ENCODE measurements around the gene VSTM4.

The VSTM4 gene

DNA sequence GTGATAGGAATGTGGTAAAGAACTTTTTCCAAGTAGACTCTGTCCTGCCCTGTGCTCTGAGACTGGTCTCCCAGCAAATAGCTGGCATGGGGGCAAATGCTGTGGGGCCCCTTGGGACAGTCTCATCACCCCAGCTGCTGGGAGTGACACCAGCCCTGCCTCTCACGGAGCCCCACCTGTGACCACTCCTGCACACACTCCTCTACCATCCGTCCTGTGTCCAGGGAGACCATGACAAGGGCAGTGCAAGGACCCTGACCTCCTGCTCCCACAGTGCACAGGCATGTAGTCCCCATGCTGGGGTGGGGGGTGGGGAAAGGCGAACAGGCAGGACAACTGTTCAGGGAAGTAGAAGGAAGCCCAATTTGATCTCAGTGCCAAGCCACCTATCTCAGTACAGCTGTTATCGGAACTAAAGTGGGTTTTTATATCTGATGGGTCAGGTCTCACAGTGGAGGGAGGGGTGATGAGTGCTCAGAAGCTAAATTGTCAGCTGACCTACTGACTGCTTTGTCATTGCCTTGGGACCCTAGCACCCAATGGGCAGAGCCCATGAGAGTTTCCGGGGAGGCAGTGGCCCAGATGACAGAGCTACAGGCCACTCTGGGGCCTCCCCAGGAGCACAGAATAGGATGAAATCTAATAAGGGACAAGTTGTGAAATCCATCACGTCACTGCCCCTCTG is 24.5 kb downstream of the VSTM4 start:
- DNase-seq, result no peak

DNA sequence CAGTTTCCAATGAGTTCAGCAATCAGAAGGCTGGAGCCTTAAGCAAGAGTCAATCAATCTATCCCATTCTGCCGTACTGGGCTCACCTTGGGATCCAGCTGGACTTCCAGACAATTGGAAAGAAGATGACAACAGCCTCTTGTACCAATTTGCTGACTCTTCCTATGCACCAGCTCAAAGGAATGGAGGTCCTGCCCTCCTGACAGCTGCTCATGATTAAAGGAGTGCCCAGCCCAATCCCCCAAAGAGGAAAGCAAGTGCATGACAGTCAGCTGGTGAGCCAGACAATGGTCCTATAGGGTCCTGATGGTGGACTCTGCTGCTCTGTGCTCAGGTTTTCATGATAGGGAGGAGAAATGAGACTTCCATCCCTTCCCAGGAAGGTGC is 25.1 kb downstream of the VSTM4 start:
- no peak for DNase-seq

DNA sequence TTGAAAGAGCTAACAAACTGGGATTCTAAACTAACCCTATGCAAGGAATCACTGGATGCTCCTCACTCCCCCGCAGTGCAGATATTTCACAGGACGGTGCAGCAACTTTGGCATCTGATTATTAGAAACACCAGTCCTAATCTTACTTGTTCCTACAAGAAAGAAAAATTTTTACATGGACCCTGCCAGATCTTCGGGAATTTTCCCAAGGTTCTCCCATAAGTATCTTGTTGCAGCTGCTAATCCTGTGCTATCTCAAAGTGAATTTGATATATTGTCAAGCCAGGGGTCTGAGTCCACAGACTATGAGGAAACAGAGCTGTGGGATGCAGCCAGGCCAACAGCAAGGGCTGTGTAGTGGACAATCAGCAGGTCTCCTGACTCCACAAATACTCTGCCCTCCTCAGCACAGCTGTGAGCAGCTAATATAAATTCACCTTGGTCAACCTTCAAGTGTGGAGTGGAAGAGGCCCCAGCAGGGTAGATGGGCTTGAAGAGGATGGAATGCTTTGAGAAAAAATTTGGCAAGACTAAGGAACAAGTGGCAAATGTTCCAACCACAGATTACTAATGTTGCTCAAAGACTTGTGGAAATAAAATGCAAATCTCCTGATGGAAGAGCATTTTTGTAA is 25.6 kb downstream of the VSTM4 start:
- no peak for DNase-seq

DNA sequence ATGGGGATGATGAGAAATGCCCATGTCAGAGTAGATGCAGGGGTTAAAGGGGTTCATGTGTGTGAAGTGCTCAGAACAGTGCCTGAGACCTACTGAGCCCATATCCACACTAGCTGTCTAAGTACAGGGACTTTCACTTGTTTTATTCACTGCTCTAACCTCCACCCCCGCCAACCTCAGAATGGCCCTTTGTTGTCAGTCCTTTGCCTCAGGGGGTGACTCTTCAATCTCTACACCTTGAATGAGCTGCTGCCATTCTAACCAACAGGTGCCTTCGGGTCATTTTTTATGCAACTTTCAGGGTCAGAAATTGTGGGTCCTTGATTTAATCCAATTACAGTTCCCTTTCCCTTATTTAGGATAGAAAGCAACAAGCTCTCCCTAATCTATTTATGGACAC is 26.2 kb downstream of the VSTM4 start:
- no peak for DNase-seq

DNA sequence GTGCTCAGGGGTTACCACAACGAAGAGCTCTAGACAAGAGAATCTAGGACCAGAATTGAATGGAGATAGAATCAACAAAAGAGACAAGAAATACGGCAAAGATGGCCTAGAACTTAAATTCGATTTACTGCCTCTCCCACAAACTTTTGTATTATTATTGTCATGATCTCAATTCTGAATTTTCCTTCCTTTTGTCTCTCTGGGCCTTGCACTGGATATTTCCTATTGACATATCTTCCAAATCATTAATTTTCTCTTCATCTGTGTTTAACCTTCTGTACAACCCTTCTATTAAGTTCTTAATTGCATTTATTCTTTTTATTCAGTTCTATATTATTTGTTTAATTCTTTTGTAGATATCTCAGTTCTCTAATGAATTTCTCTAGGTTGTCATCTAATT is 28.4 kb downstream of the VSTM4 start:
- no peak for DNase-seq

DNA sequence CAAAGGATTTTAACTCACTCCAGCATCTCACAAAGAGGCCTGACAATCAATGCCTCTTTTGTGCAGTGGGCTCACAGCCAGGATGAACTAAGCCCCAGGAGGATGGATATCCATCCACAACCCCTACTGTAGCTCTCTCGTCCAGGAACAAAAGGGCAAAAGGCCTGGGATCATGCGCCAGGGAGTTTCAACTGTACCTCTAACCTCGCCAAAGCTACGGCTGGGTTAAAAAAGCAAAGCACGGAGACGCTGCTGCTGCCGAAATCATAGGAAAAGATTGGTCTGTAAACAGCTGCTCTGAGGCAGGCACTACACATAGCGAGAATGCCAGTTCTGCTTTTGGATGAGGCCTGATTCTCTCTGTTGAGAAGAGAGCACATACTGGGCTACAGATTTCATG is 32.1 kb downstream of the VSTM4 start:
- no peak for DNase-seq

DNA sequence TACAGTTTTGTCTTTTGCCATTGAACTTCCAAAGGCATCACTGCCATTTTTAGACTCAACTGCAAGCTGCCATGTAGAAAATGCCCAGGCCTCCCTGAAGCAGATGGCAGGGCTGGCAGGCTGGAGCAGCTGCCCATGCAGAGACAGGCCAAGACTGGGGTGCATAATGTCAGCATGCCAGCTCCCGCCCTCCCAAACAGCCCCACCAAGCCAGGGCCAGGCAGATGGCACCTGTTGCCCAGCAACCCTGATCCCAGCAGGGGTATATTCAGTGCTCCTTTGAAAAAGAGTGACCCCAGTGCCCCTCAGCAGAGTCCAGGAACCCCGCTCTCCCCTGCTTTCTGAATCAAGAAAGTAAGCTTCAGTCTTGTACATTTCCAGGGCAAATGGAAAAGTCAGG is 32.6 kb downstream of the VSTM4 start:
- DNase-seq, result no peak

DNA sequence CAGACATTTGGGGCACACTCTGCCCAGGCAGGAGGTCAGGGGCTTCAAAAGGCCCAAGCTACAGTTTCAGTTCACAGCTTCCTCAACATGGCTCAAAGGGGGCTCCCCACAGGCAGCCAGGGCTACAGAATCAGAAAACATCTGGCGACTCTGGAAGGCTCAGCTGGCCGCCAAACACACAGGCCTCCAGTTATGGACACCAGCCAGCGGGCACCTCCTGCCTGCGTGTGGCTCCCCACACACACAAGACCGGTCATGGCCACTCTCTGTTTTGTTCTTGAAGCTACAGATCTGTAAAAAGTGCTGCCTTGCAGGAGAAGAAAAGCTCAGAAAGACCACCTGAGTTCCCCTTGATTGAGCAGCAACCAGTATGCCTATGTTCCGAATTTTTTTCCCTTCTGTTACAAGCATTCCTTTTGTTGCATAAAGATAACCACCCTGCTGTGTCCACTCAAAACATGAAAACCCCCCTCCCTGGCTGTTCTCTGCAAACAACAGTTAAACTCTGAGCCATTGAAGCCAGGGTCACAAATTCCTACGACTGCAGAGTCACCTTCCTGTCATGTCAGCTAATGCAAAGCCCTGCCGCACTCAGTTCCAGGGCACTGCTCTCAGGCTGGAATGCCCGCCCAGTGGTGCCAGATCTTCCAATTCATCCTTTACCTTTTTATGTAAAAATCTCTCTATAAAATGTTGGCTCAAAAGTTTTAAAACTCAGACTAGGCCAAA is 33.6 kb downstream of the VSTM4 start:
- DNase-seq, result no peak

DNA sequence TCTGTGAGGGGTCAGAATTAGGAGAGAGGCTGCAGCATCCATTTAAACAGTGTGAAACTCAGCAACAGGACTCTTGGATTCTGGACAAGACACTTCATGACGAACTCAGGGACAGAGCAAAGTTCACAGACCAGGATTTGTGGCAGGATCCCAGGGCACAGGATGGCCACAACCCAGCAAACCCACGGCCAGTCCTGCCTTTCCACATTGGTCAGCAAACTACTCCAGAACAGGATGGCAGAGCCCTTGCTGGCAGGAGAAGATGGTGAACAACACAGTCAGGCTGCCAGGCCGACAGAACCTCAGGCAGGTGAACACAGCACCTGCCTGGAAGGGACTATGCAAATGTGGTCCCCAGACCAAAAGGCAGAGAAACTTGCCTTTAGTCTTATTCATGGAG is 34.4 kb downstream of the VSTM4 start:
- no peak for DNase-seq

DNA sequence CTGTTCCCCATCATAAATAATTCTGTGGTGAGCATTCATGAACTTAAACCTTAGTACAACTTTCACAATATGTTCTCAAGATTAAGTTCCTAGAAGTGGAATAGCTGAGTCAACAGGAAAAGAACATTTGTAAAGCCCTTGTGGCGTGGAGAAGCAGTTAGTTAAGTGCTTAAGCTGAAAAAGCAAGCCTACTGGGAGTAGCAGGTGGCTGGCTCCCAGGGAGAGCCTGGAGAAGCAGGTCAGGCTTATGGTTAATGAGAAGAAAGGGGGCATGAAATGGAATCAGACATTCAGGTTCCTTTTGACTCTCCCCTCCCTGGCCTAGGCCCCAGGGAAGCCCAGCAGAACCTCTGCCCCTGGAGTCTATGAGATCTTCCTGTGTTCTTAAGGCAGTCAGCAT is 35.3 kb downstream of the VSTM4 start:
- no peak for DNase-seq

DNA sequence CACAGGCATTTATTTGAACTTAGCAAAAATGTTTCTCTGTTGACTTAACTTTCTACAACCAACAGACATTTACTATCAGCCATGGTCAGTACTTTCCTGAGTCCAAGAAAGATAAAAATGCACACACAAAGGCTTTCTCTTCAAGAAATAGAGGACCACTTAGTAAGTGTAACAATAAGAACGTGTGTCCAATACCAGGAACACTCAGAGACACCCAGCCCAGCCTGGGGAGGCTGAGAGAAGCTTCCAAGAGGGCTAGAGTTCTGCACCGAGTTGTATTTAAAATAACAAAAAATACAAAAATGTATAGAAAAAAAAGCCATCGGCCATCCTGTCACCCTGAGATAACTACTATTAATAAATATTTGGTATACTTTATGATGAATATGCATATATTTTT is 35.8 kb downstream of the VSTM4 start:
- no peak for DNase-seq

DNA sequence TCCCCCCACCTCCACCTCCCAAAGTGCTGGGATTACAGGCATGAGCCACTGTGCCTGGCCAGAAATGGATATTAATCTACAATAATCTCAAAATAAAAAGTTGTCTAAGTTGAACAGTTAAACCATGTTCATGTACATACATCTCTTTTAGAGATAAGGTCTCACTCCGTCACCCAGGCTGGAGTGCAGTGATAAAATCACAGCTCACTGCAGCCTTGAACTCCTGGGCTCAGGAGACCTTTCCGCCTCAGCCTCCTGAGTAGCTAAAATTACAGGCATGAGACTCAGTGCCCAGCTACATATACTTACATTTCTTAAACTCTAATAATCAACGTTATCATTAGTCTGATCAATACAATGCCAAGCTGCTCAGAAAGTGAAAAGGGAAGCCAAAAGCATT is 36.2 kb downstream of the VSTM4 start:
- no peak for DNase-seq

DNA sequence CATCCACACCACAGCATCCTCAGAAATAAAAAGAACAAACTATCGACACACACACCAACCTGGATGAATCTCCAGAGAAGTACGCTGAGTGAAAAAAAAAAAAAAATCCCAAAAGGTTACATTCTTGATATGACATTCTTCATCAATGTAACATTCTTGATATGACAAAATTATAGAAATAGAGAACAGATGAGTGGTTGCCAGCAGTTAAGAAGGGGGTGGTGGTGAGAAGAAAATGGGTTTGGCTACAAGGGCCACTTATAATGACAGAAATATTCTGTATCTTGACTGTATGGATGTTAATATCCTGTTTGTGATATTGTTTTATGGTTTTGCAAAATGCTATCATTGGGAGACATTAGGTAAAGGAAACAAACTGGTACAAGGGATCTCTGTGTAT is 36.9 kb downstream of the VSTM4 start:
- DNase-seq, result no peak

DNA sequence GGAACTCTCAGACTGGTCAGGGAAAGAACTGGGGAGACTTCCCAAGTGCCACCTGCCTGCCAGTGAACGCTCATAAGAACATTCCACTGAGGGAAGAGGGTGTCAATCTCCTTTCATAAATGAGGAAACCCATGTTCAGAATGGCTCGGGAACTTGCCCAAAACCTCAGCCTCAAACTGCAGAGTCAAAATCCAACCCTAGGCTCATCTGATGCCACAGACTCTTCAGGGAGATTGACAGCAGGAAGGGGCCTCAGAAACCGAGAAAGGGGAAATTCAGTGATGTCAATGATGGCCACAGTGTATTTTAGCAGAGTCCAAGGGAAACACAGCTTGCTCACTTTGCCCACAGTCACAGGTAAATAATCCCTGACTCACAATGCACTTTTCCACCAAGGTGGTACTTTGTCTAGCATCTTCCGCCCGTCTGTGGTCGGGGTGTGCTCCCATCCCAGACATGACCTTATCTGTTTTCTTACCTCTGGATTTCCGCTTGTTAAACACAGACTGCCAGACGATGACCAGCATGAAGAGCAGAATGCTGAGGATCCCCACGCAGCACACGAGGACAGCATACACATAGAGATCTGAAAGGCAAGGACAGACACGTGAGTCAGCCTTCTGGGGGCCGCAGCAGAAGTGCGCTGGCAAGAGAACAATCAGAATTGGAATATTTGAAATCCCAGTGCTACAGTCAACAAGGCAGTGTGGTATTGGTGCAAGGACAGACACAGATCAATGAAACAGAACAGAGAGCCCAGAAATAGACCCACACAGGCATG is 38.4 kb downstream of the VSTM4 start:
- DNase-seq, result no peak

DNA sequence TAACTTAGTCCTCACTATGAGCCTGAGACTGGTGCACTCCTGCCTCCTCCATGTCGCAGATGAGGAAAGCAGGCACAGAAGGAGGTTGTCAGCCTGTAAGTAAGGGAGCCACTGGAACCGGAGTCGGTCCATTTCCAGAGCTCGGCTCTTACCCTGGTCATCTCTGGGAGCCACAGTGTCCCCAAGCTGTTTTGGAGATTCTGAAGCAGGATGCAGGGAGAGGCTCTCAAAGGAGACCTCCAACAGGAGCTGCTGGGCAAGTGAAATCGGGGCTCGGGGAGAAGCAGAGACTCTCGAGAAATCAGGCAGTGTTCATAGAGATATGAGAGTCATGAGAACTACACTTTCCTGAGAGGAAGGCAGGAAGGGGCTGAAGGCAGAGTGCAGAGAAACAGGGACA is 39.0 kb downstream of the VSTM4 start:
- DNase-seq, result no peak

DNA sequence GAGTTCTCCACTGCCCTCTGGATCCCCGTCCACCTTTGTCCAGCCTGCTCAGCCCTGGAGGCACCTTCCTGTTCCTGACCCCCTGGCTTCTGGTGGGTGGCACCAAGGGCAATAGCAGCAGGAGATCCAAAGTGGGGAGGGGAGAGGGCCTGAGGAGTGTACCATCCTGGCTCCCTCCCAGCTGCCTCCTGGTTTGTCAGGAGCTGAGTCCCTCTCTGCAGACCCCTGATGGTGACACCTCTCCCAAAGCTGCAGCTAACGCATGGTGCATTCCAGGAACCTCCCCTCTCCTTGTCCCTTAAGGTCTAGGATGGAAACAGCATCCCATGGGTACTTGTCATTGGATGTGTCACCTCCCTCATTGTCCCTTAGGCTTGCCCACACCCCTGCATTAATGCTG is 39.6 kb downstream of the VSTM4 start:
- no peak for DNase-seq

DNA sequence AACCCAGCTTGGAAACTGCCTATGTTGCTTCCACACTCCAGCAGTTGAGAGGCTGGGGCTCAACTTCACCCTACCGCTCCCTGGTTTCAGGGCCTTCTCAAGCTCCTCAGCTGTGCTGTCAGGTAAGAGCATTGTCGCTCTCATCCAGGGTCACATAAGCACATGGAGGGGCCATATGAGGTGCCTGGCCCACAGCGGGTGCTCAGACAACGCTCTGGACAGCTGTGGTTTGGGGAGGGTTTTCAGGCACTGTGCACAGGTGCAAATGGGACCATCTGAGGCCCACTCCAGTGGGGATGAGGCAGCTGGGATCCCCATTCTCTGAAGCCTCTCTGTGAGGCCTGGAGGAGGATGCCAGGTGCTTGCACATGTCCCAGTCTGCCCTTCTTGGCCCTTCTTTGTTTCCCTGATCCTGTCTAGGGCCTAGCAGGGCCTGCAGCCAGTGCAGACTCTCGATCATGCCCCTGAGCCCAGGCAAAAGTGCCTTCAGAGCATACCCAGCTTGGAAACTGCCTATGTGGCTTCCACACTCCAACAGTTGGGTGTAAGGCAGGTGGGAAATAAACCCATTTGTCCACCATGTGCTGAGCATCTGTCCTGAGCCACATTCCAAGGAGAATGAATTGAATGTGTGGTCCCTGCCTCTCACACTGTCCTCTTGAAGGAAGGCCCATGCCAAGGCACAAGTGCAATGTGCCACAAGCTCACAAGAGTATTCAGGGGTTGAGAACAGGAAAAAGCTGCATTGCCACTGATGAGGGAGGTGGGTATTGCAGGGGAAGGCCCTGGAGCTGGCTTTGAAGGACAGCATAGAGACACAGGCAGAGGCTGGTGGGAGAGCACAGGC is 40.3 kb downstream of the VSTM4 start:
- DNase-seq, result no peak

DNA sequence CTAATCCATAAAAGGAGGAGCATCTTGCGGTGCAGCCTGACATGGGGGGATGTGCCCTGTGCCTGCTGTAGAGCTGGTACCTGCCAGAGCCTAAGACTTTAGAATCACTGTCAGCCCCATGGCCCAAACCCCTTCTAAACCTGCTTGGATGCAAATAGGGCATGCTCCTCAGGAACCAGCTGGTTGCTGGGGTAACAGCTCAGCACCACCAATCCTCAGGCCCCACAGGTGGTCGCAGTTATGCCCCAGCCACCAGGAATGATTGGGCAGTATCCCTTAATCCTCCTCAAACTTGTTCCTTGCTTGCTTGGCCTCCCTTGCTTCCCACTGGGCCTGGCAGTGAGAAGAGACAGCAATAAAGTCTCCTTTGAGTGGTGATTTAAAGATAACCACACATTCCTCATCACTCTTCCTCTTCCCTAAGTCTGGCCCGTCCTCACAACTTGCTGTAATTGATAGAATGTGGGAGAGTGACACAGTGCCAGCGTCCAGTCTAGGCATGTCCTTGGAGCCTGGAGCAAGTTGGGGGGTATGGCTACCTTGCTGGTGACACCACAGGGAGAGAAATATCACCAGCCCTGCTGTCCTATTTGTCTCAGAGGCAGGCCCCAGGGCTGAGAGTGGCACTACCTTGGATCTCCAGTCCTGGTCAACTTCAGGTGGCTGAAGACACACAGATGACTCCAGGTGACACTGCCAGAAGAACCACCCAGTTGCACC is 43.0 kb downstream of the VSTM4 start:
- no peak for DNase-seq

DNA sequence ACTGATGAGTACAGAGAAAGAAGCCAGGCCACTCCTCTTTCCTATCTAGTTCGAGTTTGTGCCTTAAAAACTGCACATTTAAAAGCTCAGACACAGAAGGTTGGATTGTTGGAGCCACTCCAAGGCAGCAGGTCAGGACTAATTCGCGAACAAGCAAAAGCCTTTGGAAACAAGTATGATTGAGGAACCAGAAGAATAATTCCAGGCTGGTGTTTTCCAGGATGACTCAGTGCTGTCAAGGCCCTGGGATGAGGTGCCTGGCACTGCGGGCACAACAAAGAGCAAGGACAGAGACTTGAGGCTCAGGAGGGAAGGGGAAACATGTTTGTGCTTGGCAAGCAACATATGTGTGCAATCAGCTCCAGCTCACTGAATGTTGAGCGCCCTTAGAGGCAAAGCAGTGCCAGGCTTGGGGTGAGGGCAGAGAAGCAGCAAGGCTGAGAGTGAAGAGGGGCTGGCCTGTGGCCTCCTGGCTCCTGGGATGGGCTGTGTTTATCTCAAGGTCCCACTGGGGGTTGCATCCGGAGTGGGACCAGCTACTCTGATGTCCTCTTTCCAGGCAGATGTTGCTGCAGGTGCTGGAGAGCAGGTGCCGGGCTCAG is 44.1 kb downstream of the VSTM4 start:
- no peak for DNase-seq

DNA sequence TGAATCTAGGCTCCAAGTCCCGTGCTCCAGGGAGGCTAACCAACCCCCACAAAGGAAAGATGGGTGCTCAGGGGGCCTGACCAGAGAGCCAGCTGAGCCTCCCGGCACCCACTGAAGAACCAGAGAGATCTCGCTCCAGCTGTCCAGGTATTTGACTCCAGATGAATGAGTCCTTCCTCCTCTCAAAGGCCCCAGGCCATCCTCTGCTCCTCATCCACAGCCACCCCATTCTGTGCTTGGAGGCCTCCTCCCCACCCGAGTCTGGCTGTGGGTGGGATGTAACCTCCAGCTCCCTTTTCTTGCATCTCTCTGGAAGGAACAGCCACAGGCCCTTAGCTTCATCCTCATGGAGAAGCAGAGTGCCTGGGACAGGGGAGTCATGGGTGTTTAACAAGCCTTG is 44.6 kb downstream of the VSTM4 start:
- no peak for DNase-seq

DNA sequence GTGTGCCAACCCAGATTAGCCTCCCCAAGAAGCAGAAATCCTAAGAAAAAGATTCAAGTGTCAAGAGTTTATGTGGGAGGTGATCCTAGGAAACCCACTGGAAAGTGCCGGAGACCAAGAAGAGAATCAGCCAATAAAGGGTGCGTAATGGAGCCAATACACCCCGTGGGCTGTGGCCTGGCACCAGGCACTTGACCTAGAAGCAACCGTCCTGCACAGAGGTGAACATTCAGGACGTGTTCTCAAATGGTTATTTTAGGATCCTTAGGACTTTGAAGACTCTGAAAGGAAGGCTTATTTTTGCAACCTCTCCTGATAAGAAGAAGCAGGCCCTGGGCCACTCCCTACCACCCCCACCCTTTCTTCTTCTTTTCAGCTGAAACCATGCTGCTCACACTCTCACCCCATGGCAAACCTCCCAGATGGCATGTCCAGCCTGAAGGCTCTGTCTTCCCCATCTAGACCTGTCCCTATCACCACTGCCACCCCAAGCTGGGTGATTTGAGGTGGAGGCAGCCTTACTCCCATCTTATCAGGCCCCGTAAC is 46.6 kb downstream of the VSTM4 start:
- no peak for DNase-seq

All from NCI-H1694 treated with DMSO at 0.1 percent for 48 hours (cell line).